Lung (tissue), 12 donors: ENCODE measurements around the gene NRGN. TPM values are rescaled to one million over a fixed set of nuclear protein-coding genes. Genes with fewer than 3 reads are reported as not detected.

Experiments used
- ATAC-seq: fragments of 200-7000 bp; cut with Tn5 transposase; one replicate; pipeline ENCODE4 v1.9.1; 2020; ENCODE audit warnings: moderate number of reproducible peaks; ENCODE audit not compliant: insufficient read depth, low FRiP score
- DNase-seq, 3 donors: peaks; one replicate each; pipeline ENCODE4 v3.0.0-alpha.2; 2013 to 2017
- H3K27ac ChIP-seq, 2 donors: one replicate each; pipeline ENCODE4 v1.5.1; 2013; ENCODE audit warnings: mild to moderate bottlenecking in 2 of 2, moderate library complexity in 2 of 2, control low read depth in 1 of 2, inconsistent platforms in 1 of 2, low read depth in 1 of 2, low read length in 1 of 2
- H3K27me3 ChIP-seq, 3 donors: one replicate each; pipeline ENCODE4 v1.5.1; 2013; ENCODE audit warnings: low read length in 2 of 3; ENCODE audit not compliant: control insufficient read depth in 3 of 3, insufficient read depth in 3 of 3
- H3K36me3 ChIP-seq, 4 donors: one replicate each; pipeline ENCODE4 v1.5.1; 2013; ENCODE audit warnings: low read length in 4 of 4, mild to moderate bottlenecking in 1 of 4, moderate library complexity in 1 of 4; ENCODE audit not compliant: control insufficient read depth in 4 of 4, insufficient read depth in 4 of 4
- H3K4me1 ChIP-seq, 5 donors: one replicate each; pipeline ENCODE4 v1.5.1; 2013; ENCODE audit warnings: low read length in 5 of 5, mild to moderate bottlenecking in 2 of 5, moderate library complexity in 1 of 5; ENCODE audit not compliant: control insufficient read depth in 5 of 5, insufficient read depth in 5 of 5
- H3K4me3 ChIP-seq: one replicate; pipeline ENCODE4 v1.5.1; 2013; ENCODE audit warnings: mild to moderate bottlenecking, control low read depth, moderate library complexity
- H3K9ac ChIP-seq, 2 donors: one replicate each; pipeline ENCODE4 v1.5.1; 2013; ENCODE audit warnings: low read length in 2 of 2, control low read depth in 1 of 2; ENCODE audit not compliant: insufficient read depth in 1 of 2
- H3K9me3 ChIP-seq, 4 donors: one replicate each; pipeline ENCODE4 v1.5.1; 2013; ENCODE audit warnings: low read length in 3 of 4, mild to moderate bottlenecking in 1 of 4, moderate library complexity in 1 of 4; ENCODE audit not compliant: control insufficient read depth in 4 of 4, insufficient read depth in 3 of 4
- WGBS, 2 donors: extraction: QIAGEN DNeasy Blood & Tissue Kit; methylation state at CpG; one replicate each; pipeline ENCODE4 v1.1.7; 2013; 5-methylcytosine and 5-hydroxymethylcytosine counted together
- polyA plus RNA-seq, 2 donors: library from polyadenylated mRNA; stranded (reverse); fragments of 200-250 nt; gene quantifications; one replicate each; pipeline ENCODE4 v1.2.1, GENCODE V29; 2013
- total RNA-seq, 2 donors: library from RNA; depleted of rRNA in 1 of 2; stranded (reverse); fragments of >200 nt in 1 of 2; gene quantifications; one replicate each; pipeline ENCODE4 v1.2.1, GENCODE V29; 2014 to 2021
- TF ChIP-seq, protein P1 (sequence below): IDR thresholded peaks from 2 replicates; pipeline ENCODE4 v1.5.1; 2012; ENCODE audit warnings: mild to moderate bottlenecking; ENCODE audit errors: control extremely low read depth, extremely low read depth
- donor health status: control.
- donor health status: control.
- donor health status: Bipolar disorder and iron deficiency.
- donor health status: healthy.
- donor health status: DM: yes; HTN: yes; CAD: no.

NRGN gene
- total and polyA plus RNA-seq, 4 donors = 27.2 to 250 (median 87.5) TPM

DNA sequence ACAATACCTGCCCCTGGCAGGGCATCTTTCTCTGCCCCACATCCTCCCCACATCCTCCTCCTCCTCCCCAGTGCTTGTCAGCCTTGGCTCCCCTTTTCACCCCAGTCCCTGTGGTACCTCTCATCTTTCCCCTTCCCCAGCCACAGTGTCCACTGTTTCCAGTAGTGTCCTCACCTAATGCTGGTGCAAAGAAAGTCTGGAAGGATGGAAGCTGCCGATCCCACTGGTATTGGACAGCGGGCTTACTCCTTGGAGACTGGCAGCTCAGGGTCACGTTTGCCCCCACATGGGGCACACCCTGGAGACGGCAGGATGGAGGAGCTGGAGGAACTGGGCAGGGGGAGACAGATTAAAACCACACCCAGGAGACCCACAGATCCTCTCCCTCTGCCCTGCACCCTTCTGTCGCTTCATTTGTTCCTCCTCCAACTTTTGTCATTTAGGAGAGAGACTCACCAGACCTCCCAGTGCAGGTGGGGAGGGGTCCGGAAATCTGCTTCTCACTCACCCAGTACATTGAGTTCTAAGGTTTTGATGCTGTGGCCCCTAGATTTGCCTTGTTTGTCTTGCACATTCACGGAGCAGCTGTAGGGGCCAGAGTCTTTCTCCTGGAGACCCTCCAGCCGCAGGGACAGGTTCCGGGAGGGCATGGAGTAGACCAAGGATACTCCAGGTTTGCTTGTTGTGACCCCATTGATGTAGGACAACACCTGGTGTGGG lies 16.5 kb downstream of the NRGN start:
- no peak overlapping the region for H3K9ac ChIP-seq

DNA sequence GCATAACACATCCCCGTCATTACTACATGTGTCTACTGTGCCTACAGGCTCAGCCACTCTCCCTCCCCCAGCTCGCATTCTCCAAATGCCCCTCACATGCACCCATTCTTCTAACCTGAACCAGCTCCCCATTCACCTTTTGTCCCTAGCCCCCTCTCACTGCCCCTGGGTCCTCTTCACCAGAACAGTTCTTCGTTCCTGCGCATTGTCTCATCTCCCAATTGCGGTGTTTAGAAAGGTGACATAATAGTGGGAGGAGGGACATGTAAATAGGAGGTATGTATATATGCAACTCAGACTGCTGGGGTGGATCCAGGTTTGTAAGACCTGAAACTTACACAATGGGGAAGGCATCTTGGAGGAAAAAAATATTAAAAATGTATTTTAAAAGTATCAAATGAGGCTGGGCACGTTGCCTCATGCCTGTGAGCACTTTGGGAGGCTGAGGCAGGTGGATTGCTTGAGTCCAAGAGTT lies 17.0 kb downstream of the NRGN start:
- Histone ChIP-seq H3K27me3 (peaks cover 0 to 62% (median 60%) of the 10 kb centered on the region in 3 donors), H3K9ac (no peak overlapping the region), H3K4me1 (peaks cover 0 to 46% (median 25%) of the 10 kb centered on the region in 5 donors), H3K4me3 (no peak overlapping the region), H3K9me3 (peaks cover 0 to 2% (median 0%) of the 10 kb centered on the region in 4 donors), H3K36me3 (peaks cover 0 to 11% (median 0%) of the 10 kb centered on the region in 4 donors), H3K27ac (no peak overlapping the region)
- no peak for DNase-seq
- WGBS, 2 donors = 77 to 78% methylated on average over 6 of the region's 6 CpGs
- no peak for ATAC-seq
- TF ChIP-seq, protein P1, sequence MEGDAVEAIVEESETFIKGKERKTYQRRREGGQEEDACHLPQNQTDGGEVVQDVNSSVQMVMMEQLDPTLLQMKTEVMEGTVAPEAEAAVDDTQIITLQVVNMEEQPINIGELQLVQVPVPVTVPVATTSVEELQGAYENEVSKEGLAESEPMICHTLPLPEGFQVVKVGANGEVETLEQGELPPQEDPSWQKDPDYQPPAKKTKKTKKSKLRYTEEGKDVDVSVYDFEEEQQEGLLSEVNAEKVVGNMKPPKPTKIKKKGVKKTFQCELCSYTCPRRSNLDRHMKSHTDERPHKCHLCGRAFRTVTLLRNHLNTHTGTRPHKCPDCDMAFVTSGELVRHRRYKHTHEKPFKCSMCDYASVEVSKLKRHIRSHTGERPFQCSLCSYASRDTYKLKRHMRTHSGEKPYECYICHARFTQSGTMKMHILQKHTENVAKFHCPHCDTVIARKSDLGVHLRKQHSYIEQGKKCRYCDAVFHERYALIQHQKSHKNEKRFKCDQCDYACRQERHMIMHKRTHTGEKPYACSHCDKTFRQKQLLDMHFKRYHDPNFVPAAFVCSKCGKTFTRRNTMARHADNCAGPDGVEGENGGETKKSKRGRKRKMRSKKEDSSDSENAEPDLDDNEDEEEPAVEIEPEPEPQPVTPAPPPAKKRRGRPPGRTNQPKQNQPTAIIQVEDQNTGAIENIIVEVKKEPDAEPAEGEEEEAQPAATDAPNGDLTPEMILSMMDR = no peak

More for the DNA sequence above, 16.5 kb downstream of the NRGN start:
- ATAC-seq (no peak), DNase-seq (no peak)
- 67 to 81% methylated on average over 9 of the region's 9 CpGs for WGBS, 2 donors
- H3K36me3 ChIP-seq = peaks cover 0 to 11% (median 0%) of the 10 kb centered on the region in 4 donors
- H3K4me3 ChIP-seq = no peak overlapping the region
- no peak overlapping the region for H3K27ac ChIP-seq
- peaks cover 0 to 60% (median 58%) of the 10 kb centered on the region in 3 donors for H3K27me3 ChIP-seq
- peaks cover 0 to 2% (median 0%) of the 10 kb centered on the region in 4 donors for H3K9me3 ChIP-seq
- H3K4me1 ChIP-seq = peaks cover 0 to 46% (median 25%) of the 10 kb centered on the region in 5 donors
- TF ChIP-seq, protein P1 = no peak

DNA sequence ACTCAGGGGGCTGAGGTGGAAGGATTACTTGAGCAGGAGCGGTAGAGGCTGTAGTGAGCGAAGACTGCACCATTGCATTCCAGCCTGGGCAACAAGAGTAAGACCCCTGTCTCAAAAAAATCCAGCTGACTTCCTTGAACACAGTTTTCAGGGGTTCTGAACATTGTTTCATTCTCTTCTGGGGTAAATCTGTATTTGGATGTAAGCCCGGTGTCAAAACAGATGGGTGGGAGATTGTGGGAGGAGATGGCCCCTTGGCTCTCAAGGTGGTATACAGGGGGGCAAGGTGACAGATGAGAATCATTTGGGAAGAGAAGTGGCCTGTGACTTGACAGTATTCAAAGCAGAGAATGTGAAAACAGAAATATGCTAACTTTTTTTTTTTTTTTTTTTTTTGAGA lies 17.6 kb downstream of the NRGN start:
- DNase-seq (no peak), ATAC-seq (no peak)
- WGBS, 2 donors = 81 to 82% methylated on average over 3 of the region's 3 CpGs
- Histone ChIP-seq H3K36me3 (peaks cover 0 to 11% (median 0%) of the 10 kb centered on the region in 4 donors), H3K27me3 (peaks cover 0 to 63% (median 61%) of the 10 kb centered on the region in 3 donors), H3K9ac (no peak overlapping the region), H3K4me3 (no peak overlapping the region), H3K4me1 (peaks cover 0 to 43% (median 25%) of the 10 kb centered on the region in 5 donors), H3K27ac (no peak overlapping the region), H3K9me3 (peaks cover 0 to 2% (median 0%) of the 10 kb centered on the region in 4 donors)
- TF ChIP-seq, protein P1 = no peak
